GM12878 (cell line): ENCODE results near the gene ATP5PD. TPM values are rescaled to one million over a fixed set of nuclear protein-coding genes. Genes with fewer than 3 reads are reported as not detected.

ENCODE experiments used
- ATAC-seq: fragments of 200-7000 bp; cut with Tn5 transposase; 3 replicates; pipeline ENCODE4 v1.9.1; 2020; ENCODE audit warnings: mild to moderate bottlenecking, moderate library complexity
- BruUV-seq: library from RNA; stranded (reverse); fragments of 400-500 nt; replicated peaks from 2 replicates; lab custom pipeline; 2021; lab: Mats Ljungman, UMichigan
- CTCF ChIA-PET: fragments of 300-600 bp; sonication (Branson Sonifier 250); formaldehyde crosslinking; extraction: SDS; loops from one replicate; lab custom pipeline; 2021; ENCODE audit warnings: inconsistent platforms; lab: Yijun Ruan, JAX
- POLR2A ChIA-PET: fragments of 350-600 bp; formaldehyde crosslinking; extraction: SDS; loops from one replicate; lab custom pipeline; 2021; ENCODE audit warnings: inconsistent platforms; lab: Charles Lee
- RAD21 ChIA-PET: fragments of 300-600 bp; sonication (Branson Sonifier 250); formaldehyde crosslinking; loops from one replicate; lab custom pipeline; 2023; ENCODE audit warnings: antibody characterized with exemption; ENCODE audit not compliant: unreplicated experiment; lab: Charles Lee
- SMC1A ChIA-PET: fragments of 300-600 bp; sonication (Branson Sonifier 250); formaldehyde crosslinking; loops from one replicate; lab custom pipeline; 2023; ENCODE audit not compliant: unreplicated experiment, uncharacterized antibody; lab: Charles Lee
- DNase-seq: peaks from one replicate; pipeline ENCODE4 v3.0.0-alpha.2; 2011; ENCODE audit warnings: low read depth, low spot score
- FAIRE-seq: peaks from 3 replicates; lab custom pipeline; 2011; peaks lifted over from hg19 to GRCh38; lab: Jason Lieb, UNC
- H2AFZ ChIP-seq: 2 replicates; pipeline ENCODE4 v1.6.0; 2011; ENCODE audit warnings: low read depth, low read length, control low read depth; ENCODE audit not compliant: control insufficient read depth
- H3K27ac ChIP-seq: 2 replicates; pipeline ENCODE4 v1.5.1; 2011; ENCODE audit warnings: control low read depth; ENCODE audit not compliant: control insufficient read depth, insufficient read depth
- H3K27me3 ChIP-seq, 2 experiments: replicated peaks in 1 of 2; 2 replicates each; pipeline versions ENCODE4 v1.6.0 to v1.6.1; 2011; ENCODE audit warnings: low read length in 1 of 2; ENCODE audit not compliant: control insufficient read depth in 2 of 2, insufficient read depth in 2 of 2
- H3K36me3 ChIP-seq, 2 experiments: 2 replicates each; pipeline ENCODE4 v1.5.1; 2011; ENCODE audit warnings: low read length in 1 of 2; ENCODE audit not compliant: control insufficient read depth in 2 of 2, insufficient read depth in 2 of 2
- H3K4me1 ChIP-seq: 2 replicates; pipeline ENCODE4 v1.6.1; 2011; ENCODE audit warnings: mild to moderate bottlenecking, low read length, moderate library complexity, mixed read lengths; ENCODE audit not compliant: control insufficient read depth, insufficient read depth
- H3K4me2 ChIP-seq: 2 replicates; pipeline ENCODE4 v1.6.0; 2011; ENCODE audit warnings: control low read depth; ENCODE audit not compliant: control insufficient read depth, insufficient read depth
- H3K4me3 ChIP-seq: fragments of 200-600 bp; sonication (generic); 2 replicates; pipeline ENCODE4 v1.5.1; 2016
- H3K79me2 ChIP-seq: 2 replicates; pipeline ENCODE4 v1.6.0; 2011; ENCODE audit warnings: low read length; ENCODE audit not compliant: control insufficient read depth, insufficient read depth
- H3K9ac ChIP-seq: 2 replicates; pipeline ENCODE4 v1.8.0; 2011; ENCODE audit warnings: low read length, control low read depth, mixed read lengths; ENCODE audit not compliant: control insufficient read depth, insufficient read depth
- H3K9me3 ChIP-seq: replicated peaks from 3 replicates; pipeline ENCODE4 v1.5.1; 2011; ENCODE audit warnings: mild to moderate bottlenecking, low read length; ENCODE audit not compliant: control insufficient read depth, insufficient read depth
- H4K20me1 ChIP-seq: 2 replicates; pipeline ENCODE4 v1.6.0; 2011; ENCODE audit not compliant: control insufficient read depth, insufficient read depth
- CBFB ChIP-seq: IDR thresholded peaks from 2 replicates; pipeline ENCODE4 v1.6.1; 2016; ENCODE audit warnings: antibody characterized with exemption, low read depth
- CHD2 ChIP-seq: IDR thresholded peaks from 2 replicates; pipeline ENCODE4 v1.6.1; 2011; ENCODE audit warnings: low read depth, low read length, improper control_type of control experiment, borderline replicate concordance
- CHD4 ChIP-seq: fragments of 200-600 bp; sonication (generic); IDR thresholded peaks from 2 replicates; pipeline ENCODE4 v1.6.1; 2016; ENCODE audit warnings: mild to moderate bottlenecking
- DPF2 ChIP-seq: fragments of 450-650 bp; IDR thresholded peaks from 2 replicates; pipeline ENCODE4 v1.6.1; 2017; ENCODE audit warnings: mild to moderate bottlenecking
- FOXM1 ChIP-seq: IDR thresholded peaks from 2 replicates; pipeline ENCODE4 v1.6.1; 2012; ENCODE audit warnings: low read depth, mild to moderate bottlenecking, inconsistent platforms, low read length, moderate library complexity
- HCFC1 ChIP-seq: fragments of 150-350 bp; IDR thresholded peaks from 2 replicates; pipeline ENCODE4 v1.6.1; 2014; ENCODE audit warnings: low read length
- IKZF2 ChIP-seq, 2 experiments: fragments of 450-650 bp; IDR thresholded peaks; 2 replicates each; pipeline ENCODE4 v1.6.1; 2017; ENCODE audit warnings: mild to moderate bottlenecking in 2 of 2, moderate library complexity in 2 of 2
- JUND ChIP-seq: IDR thresholded peaks from 2 replicates; pipeline ENCODE4 v1.6.1; 2012; ENCODE audit warnings: low read depth, mild to moderate bottlenecking, low read length, improper control_type of control experiment, moderate library complexity
- LARP7 ChIP-seq: fragments of 450-650 bp; IDR thresholded peaks from 2 replicates; pipeline ENCODE4 v1.6.1; 2017; ENCODE audit warnings: mild to moderate bottlenecking
- MTA2 ChIP-seq: fragments of 450-650 bp; IDR thresholded peaks from 2 replicates; pipeline ENCODE4 v1.6.1; 2016; ENCODE audit warnings: low read depth, mild to moderate bottlenecking, moderate library complexity
- SMAD1 ChIP-seq: fragments of 450-650 bp; IDR thresholded peaks from 2 replicates; pipeline ENCODE4 v1.6.1; 2018; ENCODE audit warnings: mild to moderate bottlenecking, low read depth; ENCODE audit not compliant: partially characterized antibody
- ZBED1 ChIP-seq: IDR thresholded peaks from 2 replicates; pipeline ENCODE4 v1.6.1; 2016; ENCODE audit warnings: borderline replicate concordance
- WGBS: methylation state at CpG from one replicate; pipeline ENCODE4 v1.1.6; 2016; ENCODE audit warnings: low lambda C conversion rate; ENCODE audit not compliant: insufficient replicate concordance, insufficient coverage; ENCODE audit errors: missing lambda C conversion rate; 5-methylcytosine and 5-hydroxymethylcytosine counted together
- in situ Hi-C: fragments of 300-500 bp; cut with MboI; formaldehyde crosslinking; loops from 9 replicates; pipeline ENCODE4 v1.14.3; 2018; ENCODE audit warnings: mixed read lengths
- intact Hi-C: fragments of 100-400 bp; cut with micrococcal nuclease; formaldehyde crosslinking; loops from one replicate; pipeline ENCODE4 v1.14.2; 2022; ENCODE audit not compliant: unreplicated experiment
- polyA plus RNA-seq, 11 experiments: library from polyadenylated mRNA; depleted of rRNA in 4 of 11; unstranded in 6 of 11; stranded (reverse) in 5 of 11; fragments of >200 nt; fragmentation: Nextera tagmentation in 4 of 11; fragmentation: Illumina TruSeq in 1 of 11; extraction: Ambion mirVana in 4 of 11; extraction: Trizol in 1 of 11; gene quantifications; 1 replicate in 1 of 11; 2 replicates in 10 of 11; pipeline versions ENCODE4 v1.2.1 to v1.2.3, GENCODE V29; 2011 to 2016; ENCODE audit warnings: inconsistent platforms in 2 of 11, missing spikeins in 2 of 11, low read depth in 1 of 11
- total RNA-seq, 4 experiments: library from RNA; depleted of rRNA in 3 of 4; stranded (reverse); fragments of >200 nt in 3 of 4; fragmentation: Illumina TruSeq in 1 of 4; extraction: Trizol in 1 of 4; gene quantifications; 2 replicates each; pipeline versions ENCODE4 v1.2.1 to v1.2.3, GENCODE V29; 2013 to 2021
- TF ChIP-seq, protein P1 (sequence below): IDR thresholded peaks from 2 replicates; pipeline ENCODE4 v1.6.1; 2012; ENCODE audit warnings: low read depth, low read length, improper control_type of control experiment
- TF ChIP-seq, protein P2 (sequence below): fragments of 450-650 bp; IDR thresholded peaks from 2 replicates; pipeline ENCODE4 v1.6.1; 2018; ENCODE audit warnings: borderline replicate concordance, mild to moderate bottlenecking; ENCODE audit not compliant: partially characterized antibody

The ATP5PD gene
- total and polyA plus RNA-seq, 10 of the 15 experiments (the other 5 are each of a cell fraction or from before 2014, with no cell fraction given), result 172 to 772 (median 321) TPM

DNA sequence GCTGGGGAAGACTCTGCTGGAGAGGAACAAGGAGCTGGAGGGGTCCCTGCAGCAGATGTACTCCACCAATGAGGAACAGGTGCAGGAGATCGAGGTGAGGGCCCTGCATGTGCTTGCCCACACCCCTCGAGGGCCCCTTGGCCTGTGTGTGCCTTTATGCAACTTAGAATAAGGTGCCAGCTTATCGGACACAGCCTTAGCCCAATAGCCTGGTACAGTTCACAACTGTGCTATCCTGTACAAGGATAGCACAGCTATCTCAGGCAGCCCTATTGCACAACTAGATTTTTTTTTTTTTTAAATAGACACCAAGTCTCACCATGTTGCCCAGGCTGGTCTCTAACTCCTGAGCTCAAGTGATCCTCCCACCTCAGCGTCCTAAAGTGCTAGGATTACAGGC, 47.2 kb downstream of the ATP5PD start:
- Histone ChIP-seq H3K4me2 (no peak overlapping the region), H3K9ac (no peak overlapping the region), H4K20me1 (no peaks in the 10 kb centered on the region), H3K79me2 (no peaks in the 10 kb centered on the region), H2AFZ (no peak overlapping the region), H3K36me3 (no peaks in the 10 kb centered on the region), H3K4me1 (no peaks in the 10 kb centered on the region), H3K4me3 (no peak overlapping the region), H3K27me3 (no peaks in the 10 kb centered on the region), H3K27ac (no peak overlapping the region), H3K9me3 (no peaks in the 10 kb centered on the region)
- no peak for TF ChIP-seq IKZF2 (IDR thresholded peaks at IDR 0.05)
- no peak for TF ChIP-seq ZBED1
- TF ChIP-seq DPF2, result no peak
- TF ChIP-seq LARP7, result no peak
- no peak for TF ChIP-seq MTA2
- TF ChIP-seq, protein P1, sequence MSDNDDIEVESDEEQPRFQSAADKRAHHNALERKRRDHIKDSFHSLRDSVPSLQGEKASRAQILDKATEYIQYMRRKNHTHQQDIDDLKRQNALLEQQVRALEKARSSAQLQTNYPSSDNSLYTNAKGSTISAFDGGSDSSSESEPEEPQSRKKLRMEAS, result no peak
- no peak for TF ChIP-seq JUND
- no peak for TF ChIP-seq CHD4
- TF ChIP-seq HCFC1, result no peak
- no peak for TF ChIP-seq CHD2
- no peak for TF ChIP-seq CBFB
- TF ChIP-seq FOXM1, result no peak
- TF ChIP-seq, protein P2, sequence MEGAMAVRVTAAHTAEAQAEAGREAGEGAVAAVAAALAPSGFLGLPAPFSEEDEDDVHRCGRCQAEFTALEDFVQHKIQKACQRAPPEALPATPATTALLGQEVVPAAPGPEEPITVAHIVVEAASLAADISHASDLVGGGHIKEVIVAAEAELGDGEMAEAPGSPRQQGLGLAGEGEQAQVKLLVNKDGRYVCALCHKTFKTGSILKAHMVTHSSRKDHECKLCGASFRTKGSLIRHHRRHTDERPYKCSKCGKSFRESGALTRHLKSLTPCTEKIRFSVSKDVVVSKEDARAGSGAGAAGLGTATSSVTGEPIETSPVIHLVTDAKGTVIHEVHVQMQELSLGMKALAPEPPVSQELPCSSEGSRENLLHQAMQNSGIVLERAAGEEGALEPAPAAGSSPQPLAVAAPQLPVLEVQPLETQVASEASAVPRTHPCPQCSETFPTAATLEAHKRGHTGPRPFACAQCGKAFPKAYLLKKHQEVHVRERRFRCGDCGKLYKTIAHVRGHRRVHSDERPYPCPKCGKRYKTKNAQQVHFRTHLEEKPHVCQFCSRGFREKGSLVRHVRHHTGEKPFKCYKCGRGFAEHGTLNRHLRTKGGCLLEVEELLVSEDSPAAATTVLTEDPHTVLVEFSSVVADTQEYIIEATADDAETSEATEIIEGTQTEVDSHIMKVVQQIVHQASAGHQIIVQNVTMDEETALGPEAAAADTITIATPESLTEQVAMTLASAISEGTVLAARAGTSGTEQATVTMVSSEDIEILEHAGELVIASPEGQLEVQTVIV, result no peak
- TF ChIP-seq SMAD1, result no peak
- CTCF ChIA-PET, result interaction anchor here (3.4 kb wide), 1 partner anchor 38 kb away, joined by 11 read pairs; no protein-coding TSS in a partner anchor
- intact Hi-C loops, result no loop called here
- ATAC-seq, result no peak
- no peak for DNase-seq
- WGBS, result 19% methylated on average over 4 of the region's 4 CpGs
- no peak for FAIRE-seq
- BruUV-seq, result no TSS peak
- SMC1A ChIA-PET, result interaction anchor here (1.3 to 1.7 kb wide), 3 partner anchors 8 to 38 kb away, joined by 3 to 7 read pairs (median 3); no protein-coding TSS in a partner anchor
- POLR2A ChIA-PET, result interaction anchor here (0.6 kb wide), 1 partner anchor 99 kb away, joined by 3 read pairs; no protein-coding TSS in a partner anchor
- RAD21 ChIA-PET, result interaction anchor here (1.2 kb wide), 1 partner anchor 94 kb away, joined by 3 read pairs; no protein-coding TSS in a partner anchor
- in situ Hi-C loops, result no loop called here
